Activated CD4-positive, alpha-beta T cell treated with anti-CD3 and anti-CD28 coated beads, Interleukin-2, amount 10 ng/mL, durations not matched to agents 7 days and 5 days (primary cell): ENCODE results near the gene GRIK2. TPM values are rescaled to one million over a fixed set of nuclear protein-coding genes. Genes with fewer than 3 reads are reported as not detected.

Experiments used
- CTCF ChIA-PET: fragments of 350-600 bp; sonication (Branson Sonifier 250); formaldehyde crosslinking; loops from one replicate; lab custom pipeline; 2021; ENCODE audit warnings: antibody characterized with exemption; lab: Charles Lee
- POLR2A ChIA-PET: fragments of 350-600 bp; sonication (Branson Sonifier 250); formaldehyde crosslinking; loops from one replicate; lab custom pipeline; 2021; ENCODE audit warnings: antibody characterized with exemption; lab: Charles Lee
- DNase-seq: peaks from one replicate; pipeline ENCODE4 v3.0.0-alpha.2; 2020
- H3K27ac Mint-ChIP-seq: one replicate; pipeline ENCODE4 v1.8.0; 2021; ENCODE audit warnings: mild to moderate bottlenecking, moderate library complexity, mixed read lengths
- H3K27me3 Mint-ChIP-seq: one replicate; pipeline ENCODE4 v1.8.0; 2021; ENCODE audit warnings: mixed read lengths
- H3K36me3 Mint-ChIP-seq: one replicate; pipeline ENCODE4 v1.8.0; 2021; ENCODE audit warnings: low read depth, mixed read lengths
- H3K4me1 Mint-ChIP-seq: one replicate; pipeline ENCODE4 v1.8.0; 2021; ENCODE audit warnings: mixed read lengths
- H3K4me3 Mint-ChIP-seq: one replicate; pipeline ENCODE4 v1.8.0; 2021; ENCODE audit warnings: mild to moderate bottlenecking, moderate library complexity, mixed read lengths
- H3K9me3 Mint-ChIP-seq: one replicate; pipeline ENCODE4 v1.8.0; 2021; ENCODE audit warnings: mixed read lengths
- total RNA-seq, 2 experiments: library from RNA; stranded (reverse); gene quantifications; one replicate each; pipeline ENCODE4 v1.2.3, GENCODE V29; 2021

The GRIK2 gene
- total RNA-seq, 2 experiments from 2014 or later = not detected

GRCh38 chr6:101738481-101738880 lies 345.0 kb downstream of the GRIK2 start:
- no peak overlapping the region for H3K27ac Mint-ChIP-seq
- H3K27me3 Mint-ChIP-seq = no peaks in the 10 kb centered on the region
- POLR2A ChIA-PET = no interaction called here
- DNase-seq = no peak
- CTCF ChIA-PET = no interaction called here
- no peaks in the 10 kb centered on the region for H3K36me3 Mint-ChIP-seq
- H3K4me1 Mint-ChIP-seq = no peaks in the 10 kb centered on the region
- H3K4me3 Mint-ChIP-seq = no peak overlapping the region
- peaks cover 9% of the 10 kb centered on the region for H3K9me3 Mint-ChIP-seq

GRCh38 chr6:101740631-101741030 lies 347.1 kb downstream of the GRIK2 start:
- no peaks in the 10 kb centered on the region for H3K4me1 Mint-ChIP-seq
- ChIA-PET CTCF (no interaction called here), POLR2A (no interaction called here)
- no peak for DNase-seq
- no peak overlapping the region for H3K27ac Mint-ChIP-seq
- H3K27me3 Mint-ChIP-seq = no peaks in the 10 kb centered on the region
- H3K4me3 Mint-ChIP-seq = no peak overlapping the region
- peaks cover 7% of the 10 kb centered on the region for H3K9me3 Mint-ChIP-seq
- H3K36me3 Mint-ChIP-seq = no peaks in the 10 kb centered on the region

- no peaks in the 10 kb centered on the region for H3K36me3 Mint-ChIP-seq
- H3K4me1 Mint-ChIP-seq = no peaks in the 10 kb centered on the region
- peaks cover 6% of the 10 kb centered on the region for H3K9me3 Mint-ChIP-seq
- no peaks in the 10 kb centered on the region for H3K27me3 Mint-ChIP-seq
- no peak overlapping the region for H3K27ac Mint-ChIP-seq
- DNase-seq = no peak
- ChIA-PET CTCF (interaction anchor here (0.6 kb wide), 1 partner anchor 61 kb away, joined by 3 read pairs; no protein-coding TSS in a partner anchor), POLR2A (no interaction called here)
- no peak overlapping the region for H3K4me3 Mint-ChIP-seq
Observed at GRCh38 chr6:101741474-101742171, 348.1 kb downstream of the GRIK2 start.

GRCh38 chr6:101747160-101747559 lies 353.7 kb downstream of the GRIK2 start:
- no peak overlapping the region for H3K27ac Mint-ChIP-seq
- POLR2A ChIA-PET = no interaction called here
- no peaks in the 10 kb centered on the region for H3K9me3 Mint-ChIP-seq
- no peaks in the 10 kb centered on the region for H3K4me1 Mint-ChIP-seq
- no peaks in the 10 kb centered on the region for H3K27me3 Mint-ChIP-seq
- H3K4me3 Mint-ChIP-seq = no peak overlapping the region
- no peaks in the 10 kb centered on the region for H3K36me3 Mint-ChIP-seq
- CTCF ChIA-PET = no interaction called here
- no peak for DNase-seq

- no peaks in the 10 kb centered on the region for H3K27me3 Mint-ChIP-seq
- ChIA-PET POLR2A (no interaction called here), CTCF (no interaction called here)
- no peaks in the 10 kb centered on the region for H3K36me3 Mint-ChIP-seq
- no peaks in the 10 kb centered on the region for H3K4me1 Mint-ChIP-seq
- H3K4me3 Mint-ChIP-seq = no peak overlapping the region
- no peak overlapping the region for H3K27ac Mint-ChIP-seq
- DNase-seq = no peak
- H3K9me3 Mint-ChIP-seq = no peaks in the 10 kb centered on the region
Observed at GRCh38 chr6:101747716-101748115, 354.2 kb downstream of the GRIK2 start.

GRCh38 chr6:101755931-101756330 lies 362.4 kb downstream of the GRIK2 start:
- Mint-ChIP-seq H3K4me1 (no peaks in the 10 kb centered on the region), H3K27ac (no peak overlapping the region), H3K4me3 (no peak overlapping the region), H3K27me3 (no peaks in the 10 kb centered on the region), H3K36me3 (no peaks in the 10 kb centered on the region), H3K9me3 (no peaks in the 10 kb centered on the region)
- ChIA-PET POLR2A (no interaction called here), CTCF (no interaction called here)
- DNase-seq = no peak

GRCh38 chr6:101758368-101758767 lies 364.9 kb downstream of the GRIK2 start:
- no peaks in the 10 kb centered on the region for H3K27me3 Mint-ChIP-seq
- no peaks in the 10 kb centered on the region for H3K4me1 Mint-ChIP-seq
- no peaks in the 10 kb centered on the region for H3K9me3 Mint-ChIP-seq
- ChIA-PET CTCF (no interaction called here), POLR2A (no interaction called here)
- no peak overlapping the region for H3K27ac Mint-ChIP-seq
- no peak overlapping the region for H3K4me3 Mint-ChIP-seq
- no peak for DNase-seq
- no peaks in the 10 kb centered on the region for H3K36me3 Mint-ChIP-seq

GRCh38 chr6:101760843-101761621 lies 367.5 kb downstream of the GRIK2 start:
- CTCF ChIA-PET = no interaction called here
- Mint-ChIP-seq H3K27ac (no peak overlapping the region), H3K27me3 (no peaks in the 10 kb centered on the region), H3K4me1 (no peaks in the 10 kb centered on the region), H3K36me3 (no peaks in the 10 kb centered on the region), H3K9me3 (no peaks in the 10 kb centered on the region), H3K4me3 (no peak overlapping the region)
- DNase-seq = no peak
- POLR2A ChIA-PET = no interaction called here

- ChIA-PET POLR2A (no interaction called here), CTCF (no interaction called here)
- DNase-seq = no peak
- Mint-ChIP-seq H3K4me1 (no peaks in the 10 kb centered on the region), H3K27me3 (no peaks in the 10 kb centered on the region), H3K4me3 (no peak overlapping the region), H3K36me3 (no peaks in the 10 kb centered on the region), H3K9me3 (no peaks in the 10 kb centered on the region), H3K27ac (no peak overlapping the region)
Observed at GRCh38 chr6:101762851-101763250, 369.3 kb downstream of the GRIK2 start.

GRCh38 chr6:101765281-101765680 lies 371.8 kb downstream of the GRIK2 start:
- Mint-ChIP-seq H3K4me1 (no peaks in the 10 kb centered on the region), H3K27ac (no peak overlapping the region), H3K4me3 (no peak overlapping the region), H3K9me3 (no peaks in the 10 kb centered on the region), H3K27me3 (no peaks in the 10 kb centered on the region), H3K36me3 (no peaks in the 10 kb centered on the region)
- ChIA-PET CTCF (no interaction called here), POLR2A (no interaction called here)
- no peak for DNase-seq

GRCh38 chr6:101770116-101770515 lies 376.6 kb downstream of the GRIK2 start:
- peaks cover 2% of the 10 kb centered on the region for H3K9me3 Mint-ChIP-seq
- no peaks in the 10 kb centered on the region for H3K27me3 Mint-ChIP-seq
- H3K4me3 Mint-ChIP-seq = no peak overlapping the region
- DNase-seq = no peak
- H3K4me1 Mint-ChIP-seq = no peaks in the 10 kb centered on the region
- POLR2A ChIA-PET = no interaction called here
- CTCF ChIA-PET = no interaction called here
- no peak overlapping the region for H3K27ac Mint-ChIP-seq
- no peaks in the 10 kb centered on the region for H3K36me3 Mint-ChIP-seq

GRCh38 chr6:101776919-101777350 lies 383.4 kb downstream of the GRIK2 start:
- no peak overlapping the region for H3K27ac Mint-ChIP-seq

GRCh38 chr6:101777646-101778045 lies 384.1 kb downstream of the GRIK2 start:
- H3K4me3 Mint-ChIP-seq = no peak overlapping the region
- POLR2A ChIA-PET = no interaction called here

More at GRCh38 chr6:101776919-101777350, 383.4 kb downstream of the GRIK2 start:
- no peak for DNase-seq
- H3K36me3 Mint-ChIP-seq = no peaks in the 10 kb centered on the region
- peaks cover 2% of the 10 kb centered on the region for H3K9me3 Mint-ChIP-seq
- no peaks in the 10 kb centered on the region for H3K4me1 Mint-ChIP-seq
- no peaks in the 10 kb centered on the region for H3K27me3 Mint-ChIP-seq
- CTCF ChIA-PET = no interaction called here
- POLR2A ChIA-PET = no interaction called here
- no peak overlapping the region for H3K4me3 Mint-ChIP-seq

More at GRCh38 chr6:101777646-101778045, 384.1 kb downstream of the GRIK2 start:
- Mint-ChIP-seq H3K27ac (no peak overlapping the region), H3K27me3 (no peaks in the 10 kb centered on the region), H3K4me1 (no peaks in the 10 kb centered on the region), H3K36me3 (no peaks in the 10 kb centered on the region), H3K9me3 (peaks cover under 1% of the 10 kb centered on the region)
- CTCF ChIA-PET = no interaction called here
- no peak for DNase-seq
